Neural cell (in vitro differentiated cells): ENCODE data around the gene TNRC6A. TPM values are rescaled to one million over a fixed set of nuclear protein-coding genes. Genes with fewer than 3 reads are reported as not detected.

ENCODE experiments used
- H2AFZ ChIP-seq: fragments of 200-600, 300-800 bp; sonication (generic), shearing (Covaris generic); 2 replicates; pipeline ENCODE4 v1.6.0; 2014; ENCODE audit warnings: low read depth, mild to moderate bottlenecking, antibody characterized with exemption, low read length, moderate library complexity
- H3F3A ChIP-seq: fragments of 200-600 bp; shearing (Covaris generic); 2 replicates; pipeline ENCODE4 v1.6.1; 2016; ENCODE audit warnings: mild to moderate bottlenecking, moderate library complexity, mixed read lengths, antibody characterized with exemption, low read length; ENCODE audit not compliant: insufficient read depth, poor library complexity, severe bottlenecking
- H3K27ac ChIP-seq: fragments of 200-600, 300-800 bp; sonication (generic), shearing (Covaris generic); 2 replicates; pipeline ENCODE4 v1.5.1; 2014; ENCODE audit warnings: mild to moderate bottlenecking, low read length, moderate library complexity
- H3K27me3 ChIP-seq: fragments of 300-800, 200-600 bp; sonication (generic), shearing (Covaris generic); 2 replicates; pipeline ENCODE4 v1.6.0; 2014; ENCODE audit warnings: mild to moderate bottlenecking, low read depth, low read length, moderate library complexity; ENCODE audit not compliant: insufficient read depth
- H3K36me3 ChIP-seq: fragments of 300-800, 200-600 bp; sonication (generic), shearing (Covaris generic); 2 replicates; pipeline ENCODE4 v1.5.1; 2014; ENCODE audit warnings: mild to moderate bottlenecking, antibody characterized with exemption, low read length, moderate library complexity; ENCODE audit not compliant: insufficient read depth
- H3K4me2 ChIP-seq: fragments of 300-800, 200-600 bp; sonication (generic), shearing (Covaris generic); 2 replicates; pipeline ENCODE4 v1.6.0; 2014; ENCODE audit warnings: mild to moderate bottlenecking, low read length
- H3K4me3 ChIP-seq: fragments of 300-800, 200-600 bp; sonication (generic), shearing (Covaris generic); 2 replicates; pipeline ENCODE4 v1.5.1; 2014; ENCODE audit warnings: mild to moderate bottlenecking, low read length, moderate library complexity
- H3K79me2 ChIP-seq: fragments of 200-600 bp; shearing (Covaris generic); replicated peaks from 2 replicates; pipeline ENCODE4 v1.6.0; 2014; ENCODE audit warnings: mild to moderate bottlenecking, low read length, moderate library complexity; ENCODE audit not compliant: insufficient read depth
- H3K9ac ChIP-seq: fragments of 300-800, 200-600 bp; sonication (generic), shearing (Covaris generic); 2 replicates; pipeline ENCODE4 v1.6.1; 2016; ENCODE audit warnings: mild to moderate bottlenecking, low read length, mixed read lengths
- H3K9me2 ChIP-seq: fragments of 200-600 bp; shearing (Covaris generic); 2 replicates; pipeline ENCODE4 v1.6.1; 2016; ENCODE audit warnings: mild to moderate bottlenecking, low read length, mixed read lengths; ENCODE audit not compliant: insufficient read depth
- H3K9me3 ChIP-seq: fragments of 200-600, 300-800 bp; sonication (generic), shearing (Covaris generic); 2 replicates; pipeline ENCODE4 v1.6.1; 2016; ENCODE audit warnings: mild to moderate bottlenecking, mixed run types, low read length, moderate library complexity, mixed read lengths
- H4K20me1 ChIP-seq: fragments of 200-600 bp; shearing (Covaris generic); 2 replicates; pipeline ENCODE4 v1.6.1; 2016; ENCODE audit warnings: mild to moderate bottlenecking, mixed run types; ENCODE audit not compliant: insufficient read depth
- CTCF ChIP-seq: fragments of 450-650 bp; IDR thresholded peaks from 2 replicates; pipeline ENCODE4 v1.5.1; 2014; ENCODE audit warnings: antibody characterized with exemption, mild to moderate bottlenecking, moderate library complexity; ENCODE audit not compliant: poor library complexity, severe bottlenecking
- EP300 ChIP-seq: fragments of 450-650 bp; conservative IDR thresholded peaks from 2 replicates; pipeline ENCODE4 v1.6.1; 2014; ENCODE audit warnings: antibody characterized with exemption, mild to moderate bottlenecking, moderate library complexity; ENCODE audit not compliant: poor library complexity, severe bottlenecking
- EZH2 ChIP-seq: fragments of 200-600, 300-800 bp; shearing (Covaris generic), sonication (generic); IDR thresholded peaks from 2 replicates; pipeline ENCODE4 v1.6.1; 2014; ENCODE audit warnings: antibody characterized with exemption, low read length, borderline replicate concordance, mild to moderate bottlenecking; ENCODE audit not compliant: insufficient read depth, poor library complexity, severe bottlenecking
- MXI1 ChIP-seq: fragments of 450-650 bp; conservative IDR thresholded peaks from 2 replicates; pipeline ENCODE4 v1.6.1; 2014; ENCODE audit warnings: antibody characterized with exemption, mild to moderate bottlenecking; ENCODE audit not compliant: poor library complexity, severe bottlenecking
- POLR2AphosphoS5 ChIP-seq: IDR thresholded peaks from 2 replicates; pipeline ENCODE4 v1.6.1; 2012
- RAD21 ChIP-seq: fragments of 450-650 bp; conservative IDR thresholded peaks from 2 replicates; pipeline ENCODE4 v1.6.1; 2014; ENCODE audit warnings: antibody characterized with exemption, mild to moderate bottlenecking, moderate library complexity
- REST ChIP-seq: IDR thresholded peaks from 2 replicates; pipeline ENCODE4 v1.6.1; 2012; ENCODE audit warnings: borderline replicate concordance
- SMC3 ChIP-seq: fragments of 450-650 bp; conservative IDR thresholded peaks from 2 replicates; pipeline ENCODE4 v1.6.1; 2014; ENCODE audit warnings: antibody characterized with exemption, mild to moderate bottlenecking, moderate library complexity; ENCODE audit not compliant: poor library complexity
- TAF1 ChIP-seq: IDR thresholded peaks from 2 replicates; pipeline ENCODE4 v1.6.1; 2012; ENCODE audit warnings: low read depth
- polyA minus RNA-seq: library from RNA; depleted of rRNA, polyadenylated mRNA; stranded (reverse); fragments of >200 nt; gene quantifications from 2 replicates; pipeline ENCODE4 v1.2.3, GENCODE V29; 2014
- polyA plus RNA-seq: library from polyadenylated mRNA; depleted of rRNA; stranded (reverse); fragments of >200 nt; gene quantifications from 2 replicates; pipeline ENCODE4 v1.2.3, GENCODE V29; 2014

The TNRC6A gene
- 32.1 and 37.9 TPM in 2 replicates for polyA plus RNA-seq
- polyA minus RNA-seq = 133 and 140 TPM in 2 replicates

- H3K9me2 ChIP-seq = no peaks in the 10 kb centered on the region
- no peaks in the 10 kb centered on the region for H3K36me3 ChIP-seq
- peak within 1 kb of the TSS; percentile 76 for H3K4me2 ChIP-seq
- H3K4me3 ChIP-seq = peak within 1 kb of the TSS; percentile 85
- H3K9ac ChIP-seq = peak within 1 kb of the TSS; percentile 85
- H2AFZ ChIP-seq = peak within 1 kb of the TSS; percentile 84
- H3K27ac ChIP-seq = peak within 1 kb of the TSS; percentile 95
- H3K79me2 ChIP-seq = peaks cover 44% of the 10 kb centered on the region
- TF ChIP-seq REST (peak; percentile 60), EZH2 (no peak), RAD21 (no peak), MXI1 (peak; percentile 84), EP300 (peak; percentile 66), CTCF (no peak), TAF1 (peak; percentile 46), POLR2AphosphoS5 (peak; percentile 83), SMC3 (peak; percentile 38)
- no peaks in the 10 kb centered on the region for H3K9me3 ChIP-seq
- H4K20me1 ChIP-seq = peaks cover 7% of the 10 kb centered on the region
- no peaks in the 10 kb centered on the region for H3K27me3 ChIP-seq
- H3F3A ChIP-seq = peaks cover 4% of the 10 kb centered on the region
Measured at GRCh38 chr16:24729243-24729950, at the start of gene TNRC6A. TNRC6A (plus strand) TSS chr16:24729651; CDS start chr16:24729842, 191 bp downstream.

GRCh38 chr16:24681793-24682192 lies 47.7 kb upstream of the TNRC6A start:
- H3K9ac ChIP-seq = no peak overlapping the region
- H3K27ac ChIP-seq = no peak overlapping the region
- no peaks in the 10 kb centered on the region for H3K79me2 ChIP-seq
- TF ChIP-seq EP300 = no peak
- no peak for TF ChIP-seq CTCF
- no peak for TF ChIP-seq EZH2
- no peak for TF ChIP-seq POLR2AphosphoS5
- no peak for TF ChIP-seq MXI1
- no peak for TF ChIP-seq SMC3
- TF ChIP-seq RAD21 = no peak
- TF ChIP-seq TAF1 = no peak
- H3K4me3 ChIP-seq = no peak overlapping the region
- no peaks in the 10 kb centered on the region for H4K20me1 ChIP-seq
- no peaks in the 10 kb centered on the region for H3K27me3 ChIP-seq
- H3F3A ChIP-seq = no peaks in the 10 kb centered on the region
- H3K36me3 ChIP-seq = no peaks in the 10 kb centered on the region
- no peaks in the 10 kb centered on the region for H3K9me3 ChIP-seq
- no peaks in the 10 kb centered on the region for H3K9me2 ChIP-seq
- H2AFZ ChIP-seq = no peak overlapping the region
- no peak overlapping the region for H3K4me2 ChIP-seq
